Hepatocyte (in vitro differentiated cells): ENCODE measurements around the gene KIF1B. TPM values are rescaled to one million over a fixed set of nuclear protein-coding genes. Genes with fewer than 3 reads are reported as not detected.

Experiments used
- DNase-seq: peaks from one replicate; pipeline ENCODE4 v3.0.0-alpha.2; 2016; ENCODE audit warnings: low spot score
- H2AFZ ChIP-seq: fragments of 200-600 bp; sonication (generic); 2 replicates; pipeline ENCODE4 v1.6.0; 2016; ENCODE audit warnings: antibody characterized with exemption, mild to moderate bottlenecking
- H3K27ac ChIP-seq: fragments of 200-600 bp; sonication (generic); 2 replicates; pipeline ENCODE4 v1.5.1; 2016; ENCODE audit warnings: mild to moderate bottlenecking
- H3K27me3 ChIP-seq: fragments of 200-600 bp; sonication (generic); 2 replicates; pipeline ENCODE4 v1.6.1; 2016
- H3K36me3 ChIP-seq: fragments of 200-600 bp; sonication (generic); replicated peaks from 2 replicates; pipeline ENCODE4 v1.5.1; 2016; ENCODE audit warnings: low read depth; ENCODE audit not compliant: insufficient read depth
- H3K4me1 ChIP-seq: fragments of 200-600 bp; sonication (generic); 2 replicates; pipeline ENCODE4 v1.5.1; 2016; ENCODE audit warnings: mild to moderate bottlenecking, moderate library complexity; ENCODE audit not compliant: insufficient read depth
- H3K4me2 ChIP-seq: fragments of 200-600 bp; sonication (generic); 2 replicates; pipeline ENCODE4 v1.6.0; 2016
- H3K4me3 ChIP-seq: fragments of 200-600 bp; sonication (generic); 2 replicates; pipeline ENCODE4 v1.5.1; 2016; ENCODE audit warnings: mild to moderate bottlenecking
- H3K79me2 ChIP-seq: fragments of 200-600 bp; sonication (generic); 2 replicates; pipeline ENCODE4 v1.6.0; 2017; ENCODE audit warnings: mild to moderate bottlenecking
- H3K9me2 ChIP-seq: fragments of 200-600 bp; sonication (generic); replicated peaks from 2 replicates; pipeline ENCODE4 v1.6.0; 2017; ENCODE audit warnings: mild to moderate bottlenecking; ENCODE audit not compliant: insufficient read depth
- H3K9me3 ChIP-seq: fragments of 200-600 bp; sonication (generic); 2 replicates; pipeline ENCODE4 v1.5.1; 2016; ENCODE audit warnings: low read depth, mild to moderate bottlenecking
- H4K20me1 ChIP-seq: fragments of 200-600 bp; sonication (generic); 2 replicates; pipeline ENCODE4 v1.6.0; 2016; ENCODE audit warnings: mild to moderate bottlenecking; ENCODE audit not compliant: insufficient read depth, poor library complexity, severe bottlenecking
- CTCF ChIP-seq: fragments of 200-600 bp; sonication (generic); IDR thresholded peaks from 2 replicates; pipeline ENCODE4 v1.5.1; 2016; ENCODE audit warnings: antibody characterized with exemption, mild to moderate bottlenecking; ENCODE audit not compliant: poor library complexity
- EZH2 ChIP-seq: fragments of 200-600 bp; sonication (generic); IDR thresholded peaks from 2 replicates; pipeline ENCODE4 v1.6.1; 2016; ENCODE audit warnings: antibody characterized with exemption, mild to moderate bottlenecking, borderline replicate concordance
- EZH2phosphoT487 ChIP-seq: fragments of 200-600 bp; sonication (generic); IDR thresholded peaks from one replicate; pipeline ENCODE4 v1.6.1; 2018; ENCODE audit warnings: antibody characterized with exemption, mild to moderate bottlenecking, low read depth, moderate library complexity; ENCODE audit not compliant: unreplicated experiment, severe bottlenecking
- WGBS: methylation state at CpG from one replicate; pipeline ENCODE4 v1.1.6; 2016; ENCODE audit warnings: low lambda C conversion rate; ENCODE audit errors: missing lambda C conversion rate; 5-methylcytosine and 5-hydroxymethylcytosine counted together
- polyA plus RNA-seq: library from polyadenylated mRNA; unstranded; fragments of >200 nt; fragmentation: Nextera tagmentation; extraction: Ambion mirVana; gene quantifications from 2 replicates; pipeline ENCODE4 v1.2.1, GENCODE V29; 2016
- total RNA-seq: library from RNA; depleted of rRNA; stranded (reverse); fragments of >200 nt; gene quantifications from 2 replicates; pipeline ENCODE4 v1.2.3, GENCODE V29; 2014

KIF1B gene
- total and polyA plus RNA-seq, 2 experiments from 2014 or later, result 14.6 to 37.0 TPM

- peaks cover 34% of the 10 kb centered on the region for H3K79me2 ChIP-seq
- no peaks in the 10 kb centered on the region for H3K27me3 ChIP-seq
- WGBS, result 21% methylated on average over 8 of the region's 8 CpGs
- H3K9me3 ChIP-seq, result no peaks in the 10 kb centered on the region
- peaks cover 11% of the 10 kb centered on the region for H3K4me1 ChIP-seq
- H3K27ac ChIP-seq, result peak overlapping the region; percentile 96
- peak overlapping the region; percentile 86 for H3K4me2 ChIP-seq
- no peak overlapping the region for H2AFZ ChIP-seq
- no peaks in the 10 kb centered on the region for H4K20me1 ChIP-seq
- no peaks in the 10 kb centered on the region for H3K9me2 ChIP-seq
- TF ChIP-seq EZH2phosphoT487, result no peak
- TF ChIP-seq EZH2, result no peak
- no peak for TF ChIP-seq CTCF
- peak overlapping the region; percentile 71 for H3K4me3 ChIP-seq
- H3K36me3 ChIP-seq, result no peaks in the 10 kb centered on the region
- no peak for DNase-seq
Observed at GRCh38 chr1:10400013-10400412, 189.6 kb downstream of the KIF1B start.

- peaks cover 11% of the 10 kb centered on the region for H3K4me1 ChIP-seq
- peak overlapping the region; percentile 1 for H3K4me2 ChIP-seq
- TF ChIP-seq EZH2phosphoT487 (no peak), CTCF (no peak), EZH2 (no peak)
- no peak for DNase-seq
- H3K9me2 ChIP-seq, result no peaks in the 10 kb centered on the region
- H2AFZ ChIP-seq, result no peak overlapping the region
- H4K20me1 ChIP-seq, result no peaks in the 10 kb centered on the region
- no peaks in the 10 kb centered on the region for H3K36me3 ChIP-seq
- H3K4me3 ChIP-seq, result no peak overlapping the region
- H3K27me3 ChIP-seq, result no peaks in the 10 kb centered on the region
- H3K9me3 ChIP-seq, result no peaks in the 10 kb centered on the region
- peak overlapping the region; percentile 96 for H3K27ac ChIP-seq
- H3K79me2 ChIP-seq, result peaks cover 34% of the 10 kb centered on the region
- WGBS, result 50% methylated on average over 1 of the region's 1 CpG
Observed at GRCh38 chr1:10401281-10401680, 190.9 kb downstream of the KIF1B start.

- no peak overlapping the region for H3K4me2 ChIP-seq
- no peak for DNase-seq
- H3K27me3 ChIP-seq, result no peaks in the 10 kb centered on the region
- H3K27ac ChIP-seq, result no peak overlapping the region
- no peak overlapping the region for H2AFZ ChIP-seq
- H3K79me2 ChIP-seq, result peaks cover 34% of the 10 kb centered on the region
- H3K4me3 ChIP-seq, result no peak overlapping the region
- no peaks in the 10 kb centered on the region for H3K9me3 ChIP-seq
- peaks cover 11% of the 10 kb centered on the region for H3K4me1 ChIP-seq
- H3K36me3 ChIP-seq, result no peaks in the 10 kb centered on the region
- no peaks in the 10 kb centered on the region for H4K20me1 ChIP-seq
- no peak for TF ChIP-seq CTCF
- TF ChIP-seq EZH2, result no peak
- TF ChIP-seq EZH2phosphoT487, result no peak
- no peaks in the 10 kb centered on the region for H3K9me2 ChIP-seq
- WGBS, result 95% methylated on average over 9 of the region's 9 CpGs
Observed at GRCh38 chr1:10402729-10403274, 192.4 kb downstream of the KIF1B start.

- H4K20me1 ChIP-seq, result no peaks in the 10 kb centered on the region
- no peak overlapping the region for H3K4me2 ChIP-seq
- H3K27ac ChIP-seq, result no peak overlapping the region
- H3K27me3 ChIP-seq, result no peaks in the 10 kb centered on the region
- no peaks in the 10 kb centered on the region for H3K36me3 ChIP-seq
- no peak overlapping the region for H3K4me3 ChIP-seq
- WGBS, result 97% methylated on average over 2 of the region's 2 CpGs
- no peak for DNase-seq
- TF ChIP-seq CTCF (no peak), EZH2phosphoT487 (no peak), EZH2 (no peak)
- peaks cover 9% of the 10 kb centered on the region for H3K79me2 ChIP-seq
- H3K9me3 ChIP-seq, result no peaks in the 10 kb centered on the region
- H3K4me1 ChIP-seq, result no peaks in the 10 kb centered on the region
- H2AFZ ChIP-seq, result no peak overlapping the region
- H3K9me2 ChIP-seq, result no peaks in the 10 kb centered on the region
Observed at GRCh38 chr1:10407201-10407600, 196.8 kb downstream of the KIF1B start.
